AG09309 (cell line): ENCODE results near the gene HMG20B.

Experiments
- DNase-seq: peaks from one replicate; pipeline ENCODE4 v3.0.0-alpha.2; 2010; ENCODE audit warnings: low read depth
- H3K4me3 ChIP-seq: 2 replicates; pipeline ENCODE4 v1.5.1; 2011; ENCODE audit warnings: mild to moderate bottlenecking, low read depth, low read length, moderate library complexity; ENCODE audit not compliant: control insufficient read depth
- CTCF ChIP-seq: IDR thresholded peaks from 2 replicates; pipeline ENCODE4 v1.5.1; 2011; ENCODE audit warnings: mild to moderate bottlenecking, low read depth, low read length, inconsistent platforms; ENCODE audit not compliant: insufficient read depth, control insufficient read depth; ENCODE audit errors: missing control alignments

The HMG20B gene

GRCh38 chr19:3608079-3608641 lies 35.4 kb downstream of the HMG20B start:
- H3K4me3 ChIP-seq = no peak overlapping the region
- no peak for TF ChIP-seq CTCF
- no peak for DNase-seq

- DNase-seq = no peak
- TF ChIP-seq CTCF = no peak
- no peak overlapping the region for H3K4me3 ChIP-seq
Observed at GRCh38 chr19:3608750-3609322, 36.1 kb downstream of the HMG20B start.

GRCh38 chr19:3609779-3610719 lies 37.3 kb downstream of the HMG20B start:
- no peak overlapping the region for H3K4me3 ChIP-seq
- no peak for DNase-seq
- no peak for TF ChIP-seq CTCF

- no peak for DNase-seq
- no peak for TF ChIP-seq CTCF
- H3K4me3 ChIP-seq = no peak overlapping the region
Observed at GRCh38 chr19:3610745-3611717, 38.3 kb downstream of the HMG20B start.

GRCh38 chr19:3611841-3612240 lies 39.1 kb downstream of the HMG20B start:
- TF ChIP-seq CTCF = no peak
- no peak overlapping the region for H3K4me3 ChIP-seq
- DNase-seq = no peak

GRCh38 chr19:3612330-3612729 lies 39.6 kb downstream of the HMG20B start:
- DNase-seq = no peak
- no peak for TF ChIP-seq CTCF
- H3K4me3 ChIP-seq = no peak overlapping the region
